ENCODE data around the gene OR8D2.

GRCh38 chr11:124339396-124340141, 19.6 kb upstream of the OR8D2 start:
- no peak for TF ChIP-seq CHD4 (IDR thresholded peaks at IDR 0.05; ENCODE audit: borderline replicate concordance)
- TF ChIP-seq MAX (IDR thresholded peaks at IDR 0.05): no peak

All from A549 (cell line).